ENCODE measurements around the gene MESD. TPM values are rescaled to one million over a fixed set of nuclear protein-coding genes. Genes with fewer than 3 reads are reported as not detected.

Gene MESD
- total RNA-seq: 23.9 and 24.2 TPM in 2 replicates

GRCh38 chr15:80989518-80990478 lies at the start of gene MESD:
TSS of gene MESD (minus strand) at chr15:80989819. CDS start at chr15:80989791, 28 bp downstream.

GRCh38 chr15:81000624-81001151 lies 11.1 kb upstream of the MESD start, which contains the start of gene TLNRD1:
TSS of gene TLNRD1 (plus strand) at chr15:81000923. CDS start at chr15:81002272, 1,349 bp downstream.

Small RNA genes within 50 kb of the gene (small RNA-seq; reads per million reads assigned to genes)
- not detected for gene MIR4514

Other genes with a start within 250 kb of the MESD start
- 0.50 and 1.1 TPM in 2 replicates for gene CEMIP, start 210.4 kb downstream of the MESD start, total RNA-seq
- 24.9 and 27.5 TPM in 2 replicates for gene TLNRD1, start 11.1 kb upstream of the MESD start, total RNA-seq
- 0.79 and 0.93 TPM in 2 replicates for gene CFAP161, start 144.5 kb upstream of the MESD start, total RNA-seq
- 0.22 and 0.93 TPM in 2 replicates for gene IL16, start 207.1 kb upstream of the MESD start, total RNA-seq

All from thoracic aorta endothelial cell (primary cell).